Kidney epithelial cell (primary cell): Measurements from ENCODE around the gene VSX2. TPM values are rescaled to one million over a fixed set of nuclear protein-coding genes. Genes with fewer than 3 reads are reported as not detected.

Source experiments
- DNase-seq: peaks from one replicate; pipeline ENCODE4 v3.0.0-alpha.2; 2010; ENCODE audit warnings: low read depth
- H3K27me3 ChIP-seq: 2 replicates; pipeline ENCODE4 v1.6.0; 2011; ENCODE audit warnings: low read length; ENCODE audit not compliant: control insufficient read depth, insufficient read depth
- H3K36me3 ChIP-seq: 2 replicates; pipeline ENCODE4 v1.5.1; 2011; ENCODE audit warnings: low read length; ENCODE audit not compliant: control insufficient read depth, insufficient read depth
- H3K4me3 ChIP-seq: 2 replicates; pipeline ENCODE4 v1.5.1; 2011; ENCODE audit warnings: low read depth, mild to moderate bottlenecking, control low read depth, low read length
- CTCF ChIP-seq: IDR thresholded peaks from 2 replicates; pipeline ENCODE4 v1.5.1; 2011; ENCODE audit warnings: mild to moderate bottlenecking, moderate library complexity, low read length, control low read depth, inconsistent platforms; ENCODE audit not compliant: insufficient read depth, poor library complexity, severe bottlenecking
- total RNA-seq: library from RNA; depleted of rRNA; stranded (reverse); fragments of >200 nt; gene quantifications from 2 replicates; pipeline ENCODE4 v1.2.3, GENCODE V29; 2015

The VSX2 gene
- total RNA-seq, 1 donor from 2014 or later = not detected

GRCh38 chr14:74278080-74278479, 38.8 kb downstream of the VSX2 start:
- no peaks in the 10 kb centered on the region for H3K36me3 ChIP-seq
- H3K27me3 ChIP-seq = no peaks in the 10 kb centered on the region
- no peak overlapping the region for H3K4me3 ChIP-seq
- DNase-seq = no peak
- no peak for TF ChIP-seq CTCF

GRCh38 chr14:74281069-74281468, 41.8 kb downstream of the VSX2 start:
- no peaks in the 10 kb centered on the region for H3K27me3 ChIP-seq
- no peak overlapping the region for H3K4me3 ChIP-seq
- DNase-seq = no peak
- H3K36me3 ChIP-seq = no peaks in the 10 kb centered on the region
- TF ChIP-seq CTCF = no peak

GRCh38 chr14:74286736-74287135, 47.5 kb downstream of the VSX2 start:
- H3K36me3 ChIP-seq = peaks cover 4% of the 10 kb centered on the region
- no peaks in the 10 kb centered on the region for H3K27me3 ChIP-seq
- no peak for TF ChIP-seq CTCF

GRCh38 chr14:74289801-74290200, 50.6 kb downstream of the VSX2 start:
- DNase-seq = no peak
- no peaks in the 10 kb centered on the region for H3K27me3 ChIP-seq
- TF ChIP-seq CTCF = no peak
- H3K4me3 ChIP-seq = no peak overlapping the region
- peaks cover 5% of the 10 kb centered on the region for H3K36me3 ChIP-seq

More at GRCh38 chr14:74286736-74287135, 47.5 kb downstream of the VSX2 start:
- no peak overlapping the region for H3K4me3 ChIP-seq
- no peak for DNase-seq

- Histone ChIP-seq H3K36me3 (peaks cover 5% of the 10 kb centered on the region), H3K4me3 (no peak overlapping the region), H3K27me3 (no peaks in the 10 kb centered on the region)
- DNase-seq = no peak
- peak; percentile 48 for TF ChIP-seq CTCF
Measured at GRCh38 chr14:74290415-74290814, 51.2 kb downstream of the VSX2 start.

GRCh38 chr14:74292061-74292460, 52.8 kb downstream of the VSX2 start:
- Histone ChIP-seq H3K36me3 (peaks cover 6% of the 10 kb centered on the region), H3K27me3 (no peaks in the 10 kb centered on the region), H3K4me3 (no peak overlapping the region)
- DNase-seq = no peak
- TF ChIP-seq CTCF = no peak
